SK-N-DZ (cell line): Measurements from ENCODE around the gene ARFIP1.
"Not testable (repeated sequence)": the region's sequence is repeated elsewhere in the genome, so short reads cannot be mapped to it uniquely, and the experiment has no call there.

Experiments
- DNase-seq: peaks from one replicate; pipeline ENCODE4 v3.0.0-alpha.2; 2015; ENCODE audit warnings: low spot score

The ARFIP1 gene

GRCh38 chr4:152892974-152893373, 113.2 kb downstream of the ARFIP1 start:
- no peak for DNase-seq

GRCh38 chr4:152894673-152895072, 114.9 kb downstream of the ARFIP1 start:
- no peak for DNase-seq

- DNase-seq = no peak
These were observed 117.1 kb downstream of the ARFIP1 start for GRCh38 chr4:152896811-152897210.

GRCh38 chr4:152898133-152898532, 118.4 kb downstream of the ARFIP1 start:
- DNase-seq = not testable (repeated sequence)

GRCh38 chr4:152898606-152899005, 118.9 kb downstream of the ARFIP1 start:
- no peak for DNase-seq

- DNase-seq = no peak
These were observed 120.6 kb downstream of the ARFIP1 start for GRCh38 chr4:152900395-152900794.

GRCh38 chr4:152901205-152901604, 121.5 kb downstream of the ARFIP1 start:
- DNase-seq = no peak

- no peak for DNase-seq
These were observed 123.9 kb downstream of the ARFIP1 start for GRCh38 chr4:152903658-152904057.

- DNase-seq = no peak
These were observed 130.1 kb downstream of the ARFIP1 start for GRCh38 chr4:152909901-152910300.

GRCh38 chr4:152910521-152910920, 130.8 kb downstream of the ARFIP1 start:
- no peak for DNase-seq

- no peak for DNase-seq
These were observed 138.0 kb downstream of the ARFIP1 start for GRCh38 chr4:152917543-152918395.

- DNase-seq = no peak
These were observed 140.1 kb downstream of the ARFIP1 start for GRCh38 chr4:152919826-152920225.

GRCh38 chr4:152920768-152921167, 141.0 kb downstream of the ARFIP1 start:
- peak; percentile 29 for DNase-seq

GRCh38 chr4:152921284-152921683, 141.5 kb downstream of the ARFIP1 start:
- no peak for DNase-seq

GRCh38 chr4:152925851-152926250, 146.1 kb downstream of the ARFIP1 start:
- no peak for DNase-seq

GRCh38 chr4:152926959-152927358, 147.2 kb downstream of the ARFIP1 start:
- DNase-seq = no peak

- DNase-seq = no peak
These were observed 148.0 kb downstream of the ARFIP1 start for GRCh38 chr4:152927737-152928136.

GRCh38 chr4:152928286-152928685, 148.5 kb downstream of the ARFIP1 start:
- no peak for DNase-seq

GRCh38 chr4:152929888-152930287, 150.1 kb downstream of the ARFIP1 start:
- no peak for DNase-seq

- DNase-seq = peak; percentile 20
These were observed 155.4 kb downstream of the ARFIP1 start for GRCh38 chr4:152935143-152935542.

- DNase-seq = peak; percentile 55
These were observed 156.1 kb downstream of the ARFIP1 start, which contains the start of gene FHDC1 for GRCh38 chr4:152935631-152936445. TSS of gene FHDC1 (plus strand) at chr4:152936323. CDS start at chr4:152943058, 6,735 bp downstream.
